ENCODE measurements around the gene SCP2D1. TPM values are rescaled to one million over a fixed set of nuclear protein-coding genes. Genes with fewer than 3 reads are reported as not detected.

The SCP2D1 gene
- total and polyA plus RNA-seq, 9 of the 15 experiments (the other 6 are each of a cell fraction or from before 2014, with no cell fraction given): not detected

DNA sequence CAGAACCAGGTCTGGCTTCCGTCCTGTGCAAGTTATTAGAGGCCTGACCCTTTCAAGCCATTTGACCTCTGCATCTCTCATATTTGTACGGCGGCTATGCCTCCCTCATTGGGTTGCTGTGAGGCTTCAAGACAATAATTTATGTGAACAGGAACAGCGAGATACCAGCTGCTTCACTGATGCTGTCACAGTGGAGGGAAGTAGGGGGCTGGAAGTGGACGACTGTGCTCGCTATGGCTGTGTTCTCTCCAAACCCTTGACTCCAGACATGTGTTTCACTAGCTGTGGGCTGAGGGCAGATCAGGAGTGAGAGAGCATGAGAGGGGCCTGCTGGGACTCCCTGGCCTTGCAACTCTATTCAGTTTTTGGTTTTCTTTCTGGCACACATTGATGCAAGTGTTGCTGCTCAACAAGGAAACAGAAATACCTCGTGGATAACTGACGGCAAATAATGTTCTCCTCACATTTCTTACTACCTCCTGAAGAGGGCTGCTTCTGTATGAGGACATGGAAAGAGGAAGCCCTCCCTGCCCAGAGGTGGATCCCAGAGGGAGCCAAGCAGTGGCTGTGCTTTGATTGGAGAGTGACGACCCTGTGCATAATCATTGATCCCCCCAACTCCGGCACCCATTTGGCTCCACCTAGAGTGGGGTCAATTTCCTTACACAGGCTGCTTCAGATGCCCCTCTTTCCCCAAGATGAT, 34.7 kb upstream of the SCP2D1 start (continued):
- no peak for TF ChIP-seq U2AF1 (optimal IDR thresholded peaks at IDR 0.05; ENCODE audit: low read depth, low read length)

DNA sequence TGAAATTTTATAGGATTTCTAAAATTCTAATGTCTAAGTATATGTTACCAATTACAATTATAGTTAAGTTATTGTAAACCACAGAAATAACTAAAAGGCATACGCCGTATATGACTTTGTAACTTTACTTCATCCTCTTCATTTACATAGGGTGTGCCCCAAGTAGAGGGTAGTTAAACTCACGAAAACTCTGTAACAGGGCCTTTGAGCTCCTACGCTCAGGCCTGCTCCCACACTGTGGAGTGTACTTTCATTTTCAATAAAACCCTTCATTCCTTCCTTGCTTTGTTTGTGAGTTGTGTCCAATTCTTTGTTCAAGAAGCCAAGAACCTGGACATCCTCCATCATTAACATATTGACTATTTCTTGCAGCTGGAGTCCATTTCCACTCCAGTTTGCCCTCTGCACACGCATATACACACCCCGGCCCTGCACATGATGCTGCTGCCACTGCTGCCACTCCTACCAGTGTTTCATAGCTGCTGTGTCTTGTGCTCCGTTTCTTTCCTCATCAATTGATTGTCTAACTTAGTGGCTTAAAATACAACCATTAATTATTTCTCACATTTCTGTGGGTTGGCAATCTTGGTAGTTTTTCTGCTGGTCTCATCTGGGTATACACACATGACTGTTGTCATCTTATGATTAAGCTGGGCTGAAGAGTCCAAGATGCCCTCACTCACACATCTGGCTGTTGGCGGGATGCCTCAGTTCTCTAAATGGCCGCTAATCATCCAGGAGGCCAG, 33.0 kb upstream of the SCP2D1 start:
- Histone ChIP-seq H3K4me2 (ENCODE audit: insufficient read depth, low read length) (no peak overlapping the region; the same call in 1 of the 2 replicates), H3K4me3 (no peak overlapping the region), H4K20me1 (replicated peaks; ENCODE audit: control insufficient read depth, insufficient read depth, low read length) (no peaks in the 10 kb centered on the region), H3K27ac (ENCODE audit: extremely low read depth, low read depth, low read length) (no peak overlapping the region), H3K27me3 (ENCODE audit: control insufficient read depth in 2 of 2, insufficient read depth in 2 of 2, low read length in 2 of 2) (peaks cover 0 to 7% of the 10 kb centered on the region in 2 experiments; a peak in 2 of 5 replicates), H3K9ac (ENCODE audit: insufficient read depth in 1 of 2, low read depth in 2 of 2, low read length in 2 of 2) (no peak overlapping the region), H3K36me3 (ENCODE audit: control insufficient read depth, insufficient read depth, low read length) (no peaks in the 10 kb centered on the region), H2AFZ (ENCODE audit: low read depth, low read length) (no peak overlapping the region), H3K79me2 (ENCODE audit: control insufficient read depth, insufficient read depth, low read length) (no peaks in the 10 kb centered on the region), H3K9me3 (replicated peaks; ENCODE audit: control insufficient read depth, insufficient read depth, low read depth, low read length) (no peaks in the 10 kb centered on the region), H3K9me1 (ENCODE audit: control insufficient read depth, insufficient read depth, low read length) (no peaks in the 10 kb centered on the region), H3K4me1 (replicated peaks in 1 of 2; ENCODE audit: control insufficient read depth in 2 of 2, insufficient read depth in 2 of 2, low read length in 2 of 2) (no peaks in the 10 kb centered on the region)
- in situ Hi-C loops (cut with MboI) (no loop called here), intact Hi-C loops (cut with micrococcal nuclease) (no loop called here)
- WGBS (ENCODE audit: insufficient coverage, low coverage, missing lambda C conversion rate): 2% methylated on average over 9 of the region's 9 CpGs
- FAIRE-seq (no peak), DNase-seq (ENCODE audit: extremely low read depth in 1 of 4, low spot score in 3 of 4) (no peak), ATAC-seq (no peak)
- ChIA-PET POLR2A (no interaction called here), CTCF (ENCODE audit: low intra/inter-chr PET ratio) (no interaction called here)
- TF ChIP-seq, protein P1, sequence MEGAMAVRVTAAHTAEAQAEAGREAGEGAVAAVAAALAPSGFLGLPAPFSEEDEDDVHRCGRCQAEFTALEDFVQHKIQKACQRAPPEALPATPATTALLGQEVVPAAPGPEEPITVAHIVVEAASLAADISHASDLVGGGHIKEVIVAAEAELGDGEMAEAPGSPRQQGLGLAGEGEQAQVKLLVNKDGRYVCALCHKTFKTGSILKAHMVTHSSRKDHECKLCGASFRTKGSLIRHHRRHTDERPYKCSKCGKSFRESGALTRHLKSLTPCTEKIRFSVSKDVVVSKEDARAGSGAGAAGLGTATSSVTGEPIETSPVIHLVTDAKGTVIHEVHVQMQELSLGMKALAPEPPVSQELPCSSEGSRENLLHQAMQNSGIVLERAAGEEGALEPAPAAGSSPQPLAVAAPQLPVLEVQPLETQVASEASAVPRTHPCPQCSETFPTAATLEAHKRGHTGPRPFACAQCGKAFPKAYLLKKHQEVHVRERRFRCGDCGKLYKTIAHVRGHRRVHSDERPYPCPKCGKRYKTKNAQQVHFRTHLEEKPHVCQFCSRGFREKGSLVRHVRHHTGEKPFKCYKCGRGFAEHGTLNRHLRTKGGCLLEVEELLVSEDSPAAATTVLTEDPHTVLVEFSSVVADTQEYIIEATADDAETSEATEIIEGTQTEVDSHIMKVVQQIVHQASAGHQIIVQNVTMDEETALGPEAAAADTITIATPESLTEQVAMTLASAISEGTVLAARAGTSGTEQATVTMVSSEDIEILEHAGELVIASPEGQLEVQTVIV (CRISPR knock-in tag; IDR thresholded peaks at IDR 0.05; ENCODE audit: borderline replicate concordance): no peak
- no peak for TF ChIP-seq SREBF1 (IDR thresholded peaks at IDR 0.05; ENCODE audit: borderline replicate concordance, low read depth, low read length)
- TF ChIP-seq, protein P2, sequence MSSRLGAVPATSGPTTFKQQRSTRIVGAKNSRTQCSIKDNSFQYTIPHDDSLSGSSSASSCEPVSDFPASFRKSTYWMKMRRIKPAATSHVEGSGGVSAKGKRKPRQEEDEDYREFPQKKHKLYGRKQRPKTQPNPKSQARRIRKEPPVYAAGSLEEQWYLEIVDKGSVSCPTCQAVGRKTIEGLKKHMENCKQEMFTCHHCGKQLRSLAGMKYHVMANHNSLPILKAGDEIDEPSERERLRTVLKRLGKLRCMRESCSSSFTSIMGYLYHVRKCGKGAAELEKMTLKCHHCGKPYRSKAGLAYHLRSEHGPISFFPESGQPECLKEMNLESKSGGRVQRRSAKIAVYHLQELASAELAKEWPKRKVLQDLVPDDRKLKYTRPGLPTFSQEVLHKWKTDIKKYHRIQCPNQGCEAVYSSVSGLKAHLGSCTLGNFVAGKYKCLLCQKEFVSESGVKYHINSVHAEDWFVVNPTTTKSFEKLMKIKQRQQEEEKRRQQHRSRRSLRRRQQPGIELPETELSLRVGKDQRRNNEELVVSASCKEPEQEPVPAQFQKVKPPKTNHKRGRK (tag; IDR thresholded peaks at IDR 0.05): no peak
- no peak for TF ChIP-seq STAT5B (CRISPR knock-in tag; IDR thresholded peaks at IDR 0.05)
- BruUV-seq (replicated peaks): no TSS peak

Data from K562 (cell line).